NCI-H1417 (cell line): ENCODE measurements around the gene ROMO1.
A peak's percentile ranks its signal among the peaks of the same experiment; 100 is the strongest.
"Not testable (repeated sequence)": the region's sequence is repeated elsewhere in the genome, so short reads cannot be mapped to it uniquely, and the experiment has no call there.

Experiments used
- DNase-seq, 3 experiments: peaks; one replicate each; lab custom pipeline; 2025; lab: John Stamatoyannopoulos, UW

Gene ROMO1

DNA sequence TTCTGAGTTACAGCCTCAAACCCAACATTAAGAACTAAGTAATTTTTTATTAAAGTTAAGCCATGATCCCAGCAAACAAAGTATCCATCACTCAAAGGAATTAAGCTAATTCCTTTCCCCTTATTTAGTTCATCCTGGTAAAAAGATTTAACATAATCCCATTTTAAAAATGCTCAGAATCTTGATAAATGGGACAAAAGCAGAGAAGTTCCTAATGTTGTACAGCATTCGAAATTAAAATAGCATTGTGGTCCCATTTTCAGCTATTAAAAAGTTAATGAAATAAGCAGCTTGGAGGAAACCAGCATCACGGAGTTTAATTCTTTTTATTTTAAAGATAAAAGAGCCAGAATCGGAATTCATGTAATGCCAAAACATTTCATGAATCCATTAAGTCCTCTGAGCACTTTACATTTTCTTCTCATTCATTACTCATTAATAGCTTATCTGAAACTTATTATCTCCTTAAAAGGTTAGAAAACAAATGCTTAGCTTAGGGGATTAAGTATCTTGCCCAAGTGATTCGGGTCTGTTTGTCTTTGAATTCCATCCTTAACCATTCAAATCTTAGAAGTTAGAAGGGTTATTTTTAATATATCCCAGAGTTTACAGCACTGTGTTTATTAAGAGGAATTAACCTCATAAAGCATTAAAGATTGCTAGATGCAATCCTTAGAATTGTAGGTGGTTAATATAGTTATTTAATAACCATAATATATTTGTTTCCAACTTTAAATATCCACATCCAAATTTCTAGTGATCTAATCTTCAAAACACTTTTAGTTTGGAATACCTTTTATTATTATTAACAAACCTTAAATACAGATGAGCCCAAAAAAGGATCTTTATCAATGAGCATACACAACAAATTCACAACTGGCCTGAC is 31.6 kb downstream of the ROMO1 start:
- no peak for DNase-seq

DNA sequence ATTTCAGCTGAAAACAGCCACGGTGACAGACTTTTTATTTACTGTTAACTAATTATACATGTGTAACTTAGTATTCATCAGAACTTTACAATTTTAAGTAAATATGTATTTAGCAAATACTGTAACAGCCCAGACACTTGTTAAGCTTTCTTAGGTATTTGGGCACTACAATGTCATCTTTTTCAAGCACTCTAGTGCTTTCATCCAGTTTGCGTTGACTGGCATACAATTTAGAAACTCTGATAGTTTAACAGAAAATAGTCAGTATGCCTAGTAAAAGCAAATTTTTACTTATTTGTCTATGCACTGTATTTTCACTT is 32.2 kb downstream of the ROMO1 start:
- DNase-seq, result no peak

DNA sequence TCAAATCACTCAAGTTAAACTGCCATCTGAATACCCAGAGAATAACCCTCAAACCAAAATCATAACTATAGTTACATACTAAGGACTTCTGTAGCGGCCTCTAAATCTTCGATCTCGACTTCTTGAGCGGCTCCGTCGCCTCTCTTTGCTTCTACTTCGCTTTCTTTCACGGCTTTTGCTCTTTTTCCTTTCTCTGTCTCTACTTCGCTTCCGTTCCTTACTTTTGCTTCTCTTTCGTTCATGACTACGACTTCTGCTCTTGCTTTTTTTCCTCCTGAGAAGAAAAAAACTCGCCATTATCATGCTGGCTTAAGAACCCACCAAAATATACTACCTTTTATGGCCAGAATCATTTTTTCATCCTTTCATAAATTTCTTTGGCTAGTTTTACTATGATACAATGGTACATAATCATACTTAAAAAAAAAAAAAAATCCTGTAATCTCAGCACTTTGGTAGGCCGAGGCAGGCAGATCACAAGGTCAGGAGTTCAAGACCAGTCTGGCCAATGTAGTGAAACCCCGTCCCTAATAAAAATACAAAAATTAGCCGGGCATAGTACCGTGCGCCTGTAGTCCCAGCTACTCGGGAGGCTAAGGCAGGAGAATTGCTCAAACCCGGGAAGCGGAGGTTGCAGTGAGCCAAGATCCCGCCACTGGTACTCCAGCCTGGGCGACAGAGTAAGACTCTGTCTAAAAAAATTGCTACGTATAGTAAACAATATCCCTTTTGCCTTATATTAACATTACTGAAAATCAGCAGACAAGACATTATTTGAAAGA is 32.8 kb downstream of the ROMO1 start:
- no peak for DNase-seq

DNA sequence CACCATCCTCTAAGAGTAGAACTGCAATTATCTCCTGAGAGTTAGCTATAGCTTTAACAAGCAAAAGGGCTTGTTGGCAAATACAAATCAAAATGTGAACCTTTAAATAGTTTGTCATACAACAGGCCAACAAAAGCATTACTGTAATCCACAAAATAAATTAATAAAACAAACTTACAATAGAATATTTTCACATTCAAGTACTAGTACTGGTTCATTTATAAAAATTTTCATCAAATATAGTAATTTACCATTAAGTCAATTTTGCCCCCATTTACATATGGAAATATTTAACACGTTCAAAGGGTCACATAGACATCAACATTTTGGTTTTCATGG is 33.4 kb downstream of the ROMO1 start:
- DNase-seq, result no peak

DNA sequence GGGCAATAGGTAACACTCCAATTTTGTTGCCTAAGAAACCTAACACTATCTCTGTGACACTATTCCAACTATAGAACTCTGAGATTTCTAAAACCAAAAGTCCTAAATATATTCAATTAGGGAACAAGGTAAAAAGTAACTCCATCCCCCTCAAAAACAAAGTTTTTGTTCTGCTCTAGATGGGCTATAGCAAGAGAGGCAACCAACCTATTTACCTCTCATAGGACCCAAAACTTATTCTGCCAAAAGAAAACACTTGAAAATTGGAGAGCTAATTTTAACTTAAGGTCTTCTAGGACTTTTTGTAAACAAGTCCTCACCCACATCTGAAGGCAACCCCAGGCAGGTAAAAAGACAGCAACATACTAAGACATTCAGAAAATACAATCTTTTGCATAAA is 35.2 kb downstream of the ROMO1 start:
- DNase-seq, result no peak

DNA sequence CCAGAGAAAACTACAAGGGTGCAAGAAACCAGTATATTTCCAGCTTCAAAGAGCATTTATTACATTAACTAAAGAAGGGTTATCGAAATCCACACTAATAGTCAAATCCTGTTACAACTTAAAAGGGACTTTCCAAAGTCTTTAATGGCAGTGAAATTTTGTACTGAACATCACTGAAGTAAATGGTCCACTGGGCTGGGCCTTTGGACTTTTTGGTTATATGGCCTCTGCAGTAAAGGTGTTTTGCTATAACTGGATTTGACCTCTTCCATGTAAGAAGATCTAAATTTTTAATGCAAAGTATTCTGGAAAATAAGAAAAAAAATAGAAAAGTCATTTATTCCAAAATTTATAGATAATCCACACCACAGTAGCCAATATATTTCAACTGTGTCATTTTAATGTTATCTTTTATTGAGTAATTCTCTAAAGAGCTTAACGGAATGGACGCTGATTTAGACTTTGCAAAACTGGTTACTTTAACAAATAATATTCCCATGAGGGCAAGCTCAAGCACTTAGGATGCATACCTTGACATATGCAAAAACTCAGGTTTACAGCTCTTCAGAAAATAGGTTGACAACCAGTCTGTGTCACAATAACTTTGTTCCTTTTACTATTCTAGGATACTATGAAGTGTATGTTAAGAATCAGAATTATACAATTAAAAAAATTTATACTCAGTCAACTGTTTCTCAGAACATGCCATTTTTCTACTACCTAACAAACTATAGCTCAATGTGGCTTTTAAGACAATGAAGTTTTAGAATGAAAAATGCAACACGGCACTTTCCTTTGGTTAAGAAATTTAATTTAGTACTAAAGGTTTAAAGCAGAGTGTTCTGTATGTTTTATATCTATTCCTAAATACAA is 35.8 kb downstream of the ROMO1 start:
- DNase-seq, result no peak

DNA sequence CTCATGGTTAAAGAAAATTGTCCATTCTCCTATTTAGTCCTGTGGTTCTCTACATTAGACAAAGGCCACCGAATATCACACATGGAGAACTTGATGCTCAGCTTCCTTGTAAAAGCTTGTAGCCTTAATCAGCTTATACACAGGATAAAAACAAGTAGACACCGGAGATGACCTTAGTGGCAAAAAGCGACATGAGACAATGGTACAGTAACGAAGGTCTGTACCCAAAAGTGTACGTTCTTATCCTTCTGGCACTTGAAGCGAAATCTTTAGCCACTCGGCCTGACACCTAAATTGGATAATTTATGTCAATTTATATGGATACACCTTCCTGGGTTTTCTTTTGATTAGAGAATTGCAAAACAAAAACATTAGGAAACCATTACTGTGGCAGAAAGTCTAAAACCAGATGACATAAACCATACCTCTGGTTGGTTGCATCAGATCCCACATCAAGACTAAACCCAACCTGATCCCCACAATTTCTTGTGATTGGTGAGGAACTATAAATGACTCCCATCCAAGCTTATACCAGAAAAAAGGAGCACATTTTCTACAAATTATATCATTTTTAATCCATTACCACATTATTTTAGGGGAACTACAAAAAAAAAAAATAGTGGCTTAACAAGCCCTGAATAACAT is 36.7 kb downstream of the ROMO1 start:
- no peak for DNase-seq

DNA sequence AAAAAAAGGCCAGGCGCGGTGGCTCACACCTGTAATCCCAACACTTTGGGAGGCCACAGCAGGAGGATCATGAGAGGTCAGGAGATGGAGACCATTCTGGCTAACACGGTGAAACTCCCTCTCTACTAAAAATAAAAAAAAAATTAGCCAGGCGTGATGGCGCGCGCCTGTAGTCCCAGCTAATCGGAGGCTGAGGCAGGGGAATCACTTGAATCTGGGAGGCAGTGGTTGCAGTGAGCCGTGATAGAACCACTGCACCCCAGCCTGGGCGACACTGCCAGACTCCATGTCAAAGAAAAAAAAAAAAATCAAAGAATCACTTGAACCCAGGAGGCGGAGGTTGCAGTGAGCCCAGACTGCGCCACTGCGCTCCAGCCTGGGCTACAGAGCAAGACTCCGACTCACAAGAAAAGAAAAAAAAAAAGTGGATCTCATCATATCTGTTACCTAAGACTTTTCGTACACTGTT is 38.7 kb downstream of the ROMO1 start:
- no peak for DNase-seq

DNA sequence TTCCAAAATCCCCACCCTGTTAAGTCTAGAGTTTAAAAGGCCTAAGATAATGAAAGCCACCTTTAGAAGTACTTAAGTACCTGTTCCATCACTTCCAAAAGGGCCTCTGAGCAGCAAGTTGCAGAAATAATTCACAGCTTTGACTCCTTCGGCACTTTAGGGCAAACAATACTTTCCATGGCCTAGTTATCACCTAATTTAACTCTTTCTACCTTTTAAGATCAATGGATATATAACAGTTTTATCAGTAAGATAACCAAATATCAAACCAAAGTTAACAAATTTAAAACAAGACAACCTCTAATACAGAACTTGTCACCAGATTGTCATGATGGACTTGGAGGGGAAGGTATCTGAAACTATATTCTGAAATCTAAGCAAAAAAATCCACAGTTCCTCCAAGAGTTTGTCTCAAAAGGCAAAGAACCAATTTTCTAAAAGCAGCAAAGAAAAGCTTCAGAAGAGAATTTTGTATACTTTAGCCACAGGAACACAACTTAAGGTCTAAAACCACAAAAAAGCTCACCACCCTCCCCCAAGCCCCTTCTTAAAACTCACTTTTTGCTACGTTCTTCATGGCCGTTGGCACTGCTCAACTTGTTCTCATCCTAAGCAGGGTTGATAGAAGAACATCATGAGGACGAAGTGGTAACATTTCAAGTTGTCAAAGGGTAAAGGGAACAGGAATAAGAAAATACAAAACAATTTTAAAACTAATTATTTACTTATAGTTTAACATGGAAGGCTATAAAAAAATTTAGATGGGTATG is 39.4 kb downstream of the ROMO1 start:
- DNase-seq, result no peak

DNA sequence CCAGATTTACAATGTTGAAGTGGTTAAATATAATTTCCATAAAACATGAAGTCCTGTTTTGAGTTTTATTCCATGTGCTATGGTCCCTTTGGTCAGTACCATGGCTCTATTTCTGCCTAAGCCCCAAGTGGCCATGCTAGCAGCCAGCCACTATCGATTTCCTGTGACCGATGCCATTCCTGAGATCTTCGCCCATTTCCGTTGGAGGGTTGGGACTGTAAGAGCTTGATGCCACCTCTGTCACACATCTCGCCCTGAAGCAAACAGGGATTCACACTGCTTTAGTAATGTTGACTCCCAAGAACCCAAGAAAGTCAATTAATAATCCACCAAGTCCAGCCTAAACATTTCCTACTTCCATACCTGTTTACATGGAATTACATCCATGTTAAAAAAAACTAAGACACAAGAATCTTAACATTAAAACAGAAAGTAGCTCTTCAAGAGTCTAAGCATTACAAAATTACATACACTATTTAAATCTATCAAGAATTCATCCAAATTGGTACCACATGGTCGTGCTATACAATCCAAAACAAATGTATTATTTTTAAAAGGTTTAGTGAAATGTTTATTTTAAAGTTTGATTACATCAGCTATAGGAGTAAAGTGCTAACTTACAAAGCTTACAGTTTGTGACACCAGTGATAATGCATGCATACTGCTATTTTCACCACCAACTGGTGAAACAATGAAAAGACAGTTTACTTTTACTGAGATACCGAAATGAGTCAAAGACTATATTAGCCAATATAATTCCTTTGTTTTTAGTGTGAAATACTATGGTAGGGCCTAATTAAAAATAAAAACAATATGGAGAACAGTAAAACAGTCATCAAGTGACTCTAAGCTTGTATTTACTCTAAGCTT is 40.3 kb downstream of the ROMO1 start:
- DNase-seq, result no peak

DNA sequence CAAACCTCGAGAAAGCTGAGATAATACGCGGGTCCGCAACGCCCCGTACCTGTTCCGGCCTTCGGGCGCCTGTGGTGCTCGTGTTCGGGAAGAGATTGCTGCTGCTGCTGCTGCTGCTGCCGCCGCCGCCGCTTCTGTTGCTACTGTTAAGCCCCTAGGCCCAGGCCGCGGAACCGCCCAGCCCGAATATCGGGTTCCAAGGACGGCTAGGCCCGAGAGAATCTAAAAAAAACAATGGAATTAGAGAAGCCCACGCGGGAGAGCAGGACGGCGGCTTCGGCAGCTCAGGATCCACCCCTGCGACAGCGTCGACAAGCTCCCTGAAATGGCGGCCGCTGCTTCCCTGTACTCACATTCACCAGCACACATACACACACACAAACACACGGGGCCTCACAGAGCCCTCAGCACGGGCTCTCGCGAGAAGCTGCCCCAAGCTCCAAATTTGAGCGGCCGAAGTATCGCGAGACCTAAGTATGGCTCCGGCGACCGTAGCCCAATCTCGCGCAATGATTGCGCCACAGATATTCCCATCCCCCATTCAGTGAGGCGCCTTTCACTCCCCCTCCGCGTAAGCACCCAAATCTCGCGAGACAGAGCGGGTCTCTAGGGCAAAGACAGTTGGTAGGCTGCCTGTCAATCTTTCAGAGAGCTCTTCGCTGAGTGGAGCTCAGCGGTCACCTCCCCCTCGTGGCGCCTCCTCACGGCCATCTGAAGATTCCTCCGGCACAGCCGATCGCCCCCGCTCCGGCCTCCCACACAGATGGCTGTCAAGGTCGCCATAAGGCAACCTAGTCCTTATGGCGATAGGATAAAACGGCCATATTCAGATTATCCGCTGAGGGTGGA is 42.9 kb downstream of the ROMO1 start, which contains the start of gene RBM39:
TSS of gene RBM39 (minus strand) at position 369 of the 849 bp plus-strand sequence. CDS start 1,386 bp downstream, outside the sequence.
- DNase-seq, result peak; percentile 100

DNA sequence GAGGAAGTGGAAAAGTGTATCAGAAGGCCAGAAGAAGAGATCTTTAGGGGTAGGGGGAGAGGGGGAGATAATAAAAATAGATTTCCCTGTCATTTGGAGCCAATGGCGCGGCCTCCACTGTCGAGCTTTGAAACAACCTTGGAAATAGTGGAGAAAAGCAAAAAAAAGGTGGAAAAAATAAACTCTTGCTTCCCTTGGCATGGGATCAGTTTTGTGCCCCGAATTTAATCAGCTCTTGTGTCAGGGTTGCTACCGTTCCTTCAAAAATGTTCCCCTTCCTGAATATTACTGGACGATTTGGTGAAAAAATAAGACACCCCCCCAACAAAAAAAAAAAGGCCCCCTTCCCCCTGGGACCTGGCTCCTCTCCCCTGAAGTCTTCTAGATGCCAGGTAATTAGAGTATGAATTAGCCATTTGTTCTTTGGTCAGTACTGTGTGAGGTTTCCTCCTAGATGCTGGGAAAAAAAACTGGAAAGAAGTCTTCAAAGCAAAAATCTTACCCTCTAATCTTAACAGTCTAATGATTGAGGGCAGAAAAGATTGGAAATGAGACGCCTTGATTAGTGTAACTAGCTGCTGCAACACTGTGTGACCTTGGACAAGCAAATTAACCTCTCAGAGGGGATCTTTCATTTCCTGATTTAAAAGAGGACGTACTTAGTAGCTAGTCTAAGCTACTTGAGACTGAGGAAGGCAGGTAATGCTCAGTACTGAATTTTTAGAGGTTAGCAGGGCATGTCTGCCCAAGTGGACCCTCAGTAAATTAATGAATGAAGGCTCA is 43.7 kb downstream of the ROMO1 start:
- DNase-seq, result peak; percentile 25 to 73 (median 47)

DNA sequence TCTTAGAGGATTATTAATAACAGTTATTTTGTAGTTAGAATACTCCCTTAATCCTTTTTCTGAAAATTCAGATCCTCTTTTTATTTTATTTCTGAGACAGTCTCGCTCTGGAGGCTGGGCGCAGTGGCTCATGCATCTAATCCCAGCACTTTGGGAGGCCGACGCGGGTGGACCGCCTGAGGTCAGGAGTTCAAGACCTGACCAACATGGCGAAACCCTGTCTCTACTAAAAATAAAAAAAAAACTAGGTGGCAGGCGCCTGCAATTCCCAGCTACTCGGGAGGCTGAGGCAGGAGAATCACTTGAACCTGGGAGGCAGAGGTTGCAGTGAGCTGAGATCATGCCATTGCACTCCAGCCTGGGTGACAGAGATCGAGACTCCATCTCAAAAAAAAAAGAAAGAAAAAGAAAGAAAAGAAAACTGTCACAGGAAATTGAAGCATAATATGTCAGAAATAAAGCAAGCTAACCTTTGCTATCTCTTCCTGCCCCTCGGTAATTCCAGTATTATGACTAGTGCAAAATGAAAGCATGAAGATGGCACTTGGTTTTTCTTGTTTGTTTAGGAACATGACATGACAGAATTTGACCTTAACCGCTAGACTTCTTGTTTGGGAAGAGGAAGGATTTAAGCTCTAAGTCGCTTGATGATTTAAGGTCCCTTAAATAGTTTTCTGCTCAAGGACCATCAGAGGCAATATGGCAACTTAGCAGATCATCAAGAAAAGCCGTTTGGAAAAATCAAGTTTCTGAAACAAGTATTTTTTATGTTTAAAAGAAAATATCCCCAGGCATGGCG is 44.7 kb downstream of the ROMO1 start:
- no peak for DNase-seq

DNA sequence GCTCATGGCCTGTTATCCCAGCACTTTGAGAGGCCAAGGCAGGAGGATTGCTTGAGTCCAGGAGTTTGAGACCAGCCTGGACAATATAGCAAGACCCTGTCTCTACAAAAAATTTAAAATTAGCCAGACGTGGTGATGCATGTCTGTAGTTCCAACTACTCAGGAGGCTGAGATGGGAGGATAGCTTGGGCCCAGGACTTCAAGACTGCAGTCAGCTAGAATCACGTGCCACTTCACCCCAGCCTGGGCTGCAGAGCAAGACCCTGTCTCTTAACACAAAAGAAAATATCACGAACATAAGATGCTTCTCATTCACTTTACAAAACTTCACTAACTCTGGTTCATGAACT is 45.3 kb downstream of the ROMO1 start:
- not testable (repeated sequence) for DNase-seq
